Type B pancreatic cell (in vitro differentiated cells): ENCODE measurements around the gene CDC42. TPM values are rescaled to one million over a fixed set of nuclear protein-coding genes. Genes with fewer than 3 reads are reported as not detected.

Experiments used
- DNase-seq: peaks from one replicate; pipeline ENCODE4 v3.0.0; 2021; ENCODE audit warnings: mixed read lengths; ENCODE audit not compliant: unreplicated experiment; ENCODE audit errors: extremely low spot score
- H3K27ac Mint-ChIP-seq: 2 replicates; pipeline ENCODE4 v1.8.0; 2021; ENCODE audit warnings: mild to moderate bottlenecking, mixed read lengths
- H3K27me3 Mint-ChIP-seq: 2 replicates; pipeline ENCODE4 v1.8.0; 2021; ENCODE audit warnings: mixed read lengths
- H3K36me3 Mint-ChIP-seq: 2 replicates; pipeline ENCODE4 v1.8.0; 2021; ENCODE audit warnings: mixed read lengths
- H3K4me1 Mint-ChIP-seq: one replicate; pipeline ENCODE4 v1.8.0; 2021; ENCODE audit warnings: mixed read lengths; ENCODE audit not compliant: unreplicated experiment
- H3K4me3 Mint-ChIP-seq: 2 replicates; pipeline ENCODE4 v1.8.0; 2021; ENCODE audit warnings: mild to moderate bottlenecking, mixed read lengths
- H3K9me3 Mint-ChIP-seq: 2 replicates; pipeline ENCODE4 v1.8.0; 2021; ENCODE audit warnings: mixed read lengths
- CTCF ChIP-seq: fragments of 200-600 bp; sonication (generic); conservative IDR thresholded peaks from 2 replicates; pipeline ENCODE4 v1.5.0; 2021; ENCODE audit warnings: antibody characterized with exemption, mild to moderate bottlenecking
- total RNA-seq: library from RNA; stranded (reverse); gene quantifications from 2 replicates; pipeline ENCODE4 v1.2.1, GENCODE V29; 2021; ENCODE audit warnings: low replicate concordance

The CDC42 gene
- total RNA-seq, 1 donor from 2014 or later = 238 TPM

DNA sequence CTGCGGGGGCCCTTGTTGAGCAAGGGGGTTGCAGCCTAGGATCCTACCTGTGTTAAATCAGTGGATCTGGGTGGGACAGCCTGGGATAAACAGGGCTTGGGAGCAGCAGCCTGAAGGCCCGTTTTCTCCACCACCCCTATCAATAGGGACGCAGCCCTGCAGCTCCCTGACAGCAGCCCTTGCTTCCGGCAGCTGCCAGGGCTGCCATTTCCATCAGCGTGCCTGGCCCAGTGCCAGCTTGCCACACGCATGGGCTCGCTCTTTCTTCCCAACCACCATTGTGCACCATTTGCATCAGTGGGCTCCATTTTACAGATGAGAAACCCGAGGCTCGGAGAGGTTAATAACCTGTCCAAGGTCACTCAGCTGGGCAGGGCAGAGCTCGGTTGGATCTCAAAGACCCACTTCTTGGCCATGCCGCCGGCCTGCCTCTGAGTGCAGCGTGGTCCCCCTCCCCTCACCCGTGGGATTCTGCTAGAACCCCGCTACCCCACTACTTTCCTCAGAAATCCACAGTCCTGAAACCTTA lies 86.6 kb downstream of the CDC42 start:
- H3K36me3 Mint-ChIP-seq = peaks cover 3% of the 10 kb centered on the region
- H3K4me1 Mint-ChIP-seq = peaks cover 40% of the 10 kb centered on the region
- H3K4me3 Mint-ChIP-seq = peak overlapping the region; percentile 51
- no peak for TF ChIP-seq CTCF
- peaks cover 31% of the 10 kb centered on the region for H3K27me3 Mint-ChIP-seq
- no peaks in the 10 kb centered on the region for H3K9me3 Mint-ChIP-seq
- H3K27ac Mint-ChIP-seq = no peak overlapping the region
- no peak for DNase-seq

GRCh38 chr1:22139817-22140216 lies 87.3 kb downstream of the CDC42 start:
- peaks cover 43% of the 10 kb centered on the region for H3K4me1 Mint-ChIP-seq
- no peak for DNase-seq
- no peak overlapping the region for H3K27ac Mint-ChIP-seq
- H3K9me3 Mint-ChIP-seq = no peaks in the 10 kb centered on the region
- H3K27me3 Mint-ChIP-seq = peaks cover 38% of the 10 kb centered on the region
- peaks cover 3% of the 10 kb centered on the region for H3K36me3 Mint-ChIP-seq
- TF ChIP-seq CTCF = no peak
- H3K4me3 Mint-ChIP-seq = no peak overlapping the region

Other genes with a start within 250 kb of the CDC42 start
- 0.19 TPM in 1 of 2 replicates, not detected in the other for gene LDLRAD2, start 240.4 kb upstream of the CDC42 start, total RNA-seq
- gene HSPG2, start 115.4 kb upstream of the CDC42 start, total RNA-seq = 124 and 130 TPM in 2 replicates
- not detected in 2 replicates for gene CELA3B, start 75.7 kb upstream of the CDC42 start, total RNA-seq
- gene CELA3A, start 51.1 kb upstream of the CDC42 start, total RNA-seq = 0.40 TPM in 1 of 2 replicates, not detected in the other
- 9.8 and 26.4 TPM in 2 replicates for gene WNT4, start 90.4 kb downstream of the CDC42 start, total RNA-seq